Measurements from ENCODE around the gene GDA.

GDA gene

GRCh38 chr9:72149231-72149975 is at the start of gene GDA:
GDA (plus strand) TSS chr9:72149440; CDS start chr9:72149560, 120 bp downstream.
- Mint-ChIP-seq H3K27ac (no peak within 1 kb of the TSS), H3K4me3 (no peak within 1 kb of the TSS), H3K27me3 (ENCODE audit: low read depth) (peaks cover 36% of the 10 kb centered on the region), H3K4me1 (ENCODE audit: low read depth) (no peaks in the 10 kb centered on the region), H3K9me3 (no peaks in the 10 kb centered on the region), H3K36me3 (ENCODE audit: low read depth) (no peaks in the 10 kb centered on the region)

DNA sequence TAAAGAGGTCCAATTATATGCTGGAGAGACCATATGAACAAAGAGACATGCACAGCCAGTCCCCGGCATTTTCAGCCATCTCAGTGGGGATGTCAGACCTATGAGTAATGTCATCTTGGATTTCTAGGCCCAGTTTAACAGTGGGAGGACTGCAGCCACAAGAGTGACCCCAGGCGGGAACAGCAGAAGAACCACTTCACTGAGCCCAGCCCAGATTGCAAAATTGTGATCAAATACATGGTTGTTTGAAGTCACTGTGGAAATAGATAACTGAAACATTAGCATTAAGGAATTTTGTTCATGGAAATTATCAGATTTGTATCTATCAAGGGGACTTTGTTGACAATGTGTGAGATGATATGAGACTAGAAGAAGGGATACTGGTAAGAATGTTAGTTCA is 46.7 kb upstream of the GDA start:
- no peak overlapping the region for H3K27ac Mint-ChIP-seq
- no peaks in the 10 kb centered on the region for H3K36me3 Mint-ChIP-seq (ENCODE audit: low read depth)
- no peaks in the 10 kb centered on the region for H3K9me3 Mint-ChIP-seq
- H3K27me3 Mint-ChIP-seq (ENCODE audit: low read depth), result peaks cover 6% of the 10 kb centered on the region
- no peak overlapping the region for H3K4me3 Mint-ChIP-seq
- no peaks in the 10 kb centered on the region for H3K4me1 Mint-ChIP-seq (ENCODE audit: low read depth)

- Mint-ChIP-seq H3K36me3 (ENCODE audit: low read depth) (no peaks in the 10 kb centered on the region), H3K27me3 (ENCODE audit: low read depth) (no peaks in the 10 kb centered on the region), H3K9me3 (no peaks in the 10 kb centered on the region), H3K4me1 (ENCODE audit: low read depth) (no peaks in the 10 kb centered on the region), H3K4me3 (no peak overlapping the region), H3K27ac (no peak overlapping the region)
Observed at GRCh38 chr9:72113056-72113455, 36.2 kb upstream of the GDA start.

GRCh38 chr9:72119853-72120252 is 29.4 kb upstream of the GDA start:
- Mint-ChIP-seq H3K27ac (no peak overlapping the region), H3K4me1 (ENCODE audit: low read depth) (no peaks in the 10 kb centered on the region), H3K9me3 (no peaks in the 10 kb centered on the region), H3K36me3 (ENCODE audit: low read depth) (no peaks in the 10 kb centered on the region), H3K27me3 (ENCODE audit: low read depth) (no peaks in the 10 kb centered on the region), H3K4me3 (no peak overlapping the region)

GRCh38 chr9:72124947-72125346 is 24.3 kb upstream of the GDA start:
- no peak overlapping the region for H3K27ac Mint-ChIP-seq
- H3K27me3 Mint-ChIP-seq (ENCODE audit: low read depth), result no peaks in the 10 kb centered on the region
- H3K36me3 Mint-ChIP-seq (ENCODE audit: low read depth), result no peaks in the 10 kb centered on the region
- no peaks in the 10 kb centered on the region for H3K9me3 Mint-ChIP-seq
- H3K4me3 Mint-ChIP-seq, result no peak overlapping the region
- no peaks in the 10 kb centered on the region for H3K4me1 Mint-ChIP-seq (ENCODE audit: low read depth)

- H3K4me3 Mint-ChIP-seq, result no peak overlapping the region
- no peak overlapping the region for H3K27ac Mint-ChIP-seq
- H3K27me3 Mint-ChIP-seq (ENCODE audit: low read depth), result no peaks in the 10 kb centered on the region
- H3K4me1 Mint-ChIP-seq (ENCODE audit: low read depth), result no peaks in the 10 kb centered on the region
- no peaks in the 10 kb centered on the region for H3K36me3 Mint-ChIP-seq (ENCODE audit: low read depth)
- H3K9me3 Mint-ChIP-seq, result no peaks in the 10 kb centered on the region
Observed at GRCh38 chr9:72127753-72128152, 21.5 kb upstream of the GDA start.

GRCh38 chr9:72128526-72128925 is 20.7 kb upstream of the GDA start:
- no peak overlapping the region for H3K27ac Mint-ChIP-seq
- no peaks in the 10 kb centered on the region for H3K4me1 Mint-ChIP-seq (ENCODE audit: low read depth)
- H3K27me3 Mint-ChIP-seq (ENCODE audit: low read depth), result no peaks in the 10 kb centered on the region
- H3K9me3 Mint-ChIP-seq, result no peaks in the 10 kb centered on the region
- H3K4me3 Mint-ChIP-seq, result no peak overlapping the region
- no peaks in the 10 kb centered on the region for H3K36me3 Mint-ChIP-seq (ENCODE audit: low read depth)

DNA sequence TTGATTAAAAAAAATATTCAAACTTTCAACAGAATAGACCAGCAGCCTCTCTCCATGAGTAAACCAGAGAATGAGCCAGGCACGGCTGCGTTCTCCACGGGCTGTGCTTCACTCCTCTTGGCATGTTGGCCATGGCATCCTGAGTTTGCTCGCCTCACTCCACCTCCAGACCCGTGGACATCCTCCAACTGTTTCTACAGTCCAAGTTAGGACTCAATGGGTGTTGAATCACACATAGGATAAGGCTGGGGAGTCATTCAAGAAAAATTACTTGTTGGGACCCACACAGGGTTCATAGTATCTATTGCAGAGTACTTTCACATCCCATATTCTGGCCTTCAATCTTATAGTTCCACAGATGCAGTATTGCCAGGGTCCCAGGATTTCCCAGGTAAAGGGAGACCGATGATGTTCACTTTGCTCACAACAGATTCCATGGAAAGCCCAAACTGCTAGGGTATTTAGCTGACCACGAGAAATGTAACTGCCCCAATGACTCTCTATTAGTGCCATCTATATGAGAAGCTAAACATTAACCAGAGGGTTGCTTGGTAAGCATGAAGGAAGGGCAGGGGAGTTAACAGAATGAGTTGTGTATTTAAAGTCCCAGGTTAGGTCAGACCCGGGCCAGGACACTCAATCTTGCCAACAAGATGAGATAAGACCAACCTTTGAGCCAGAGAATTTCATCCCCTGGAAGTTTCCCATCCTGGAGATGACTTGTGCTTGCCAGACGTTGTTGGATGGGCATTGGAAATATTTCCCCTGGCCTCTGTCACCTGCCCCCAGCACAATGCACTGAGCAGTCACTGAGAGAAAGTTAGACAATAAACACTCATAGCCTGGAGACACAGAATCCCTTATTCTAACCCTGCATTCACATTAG is 19.7 kb upstream of the GDA start:
- no peaks in the 10 kb centered on the region for H3K36me3 Mint-ChIP-seq (ENCODE audit: low read depth)
- no peaks in the 10 kb centered on the region for H3K27me3 Mint-ChIP-seq (ENCODE audit: low read depth)
- H3K9me3 Mint-ChIP-seq, result no peaks in the 10 kb centered on the region
- H3K4me3 Mint-ChIP-seq, result no peak overlapping the region
- no peaks in the 10 kb centered on the region for H3K4me1 Mint-ChIP-seq (ENCODE audit: low read depth)
- no peak overlapping the region for H3K27ac Mint-ChIP-seq

DNA sequence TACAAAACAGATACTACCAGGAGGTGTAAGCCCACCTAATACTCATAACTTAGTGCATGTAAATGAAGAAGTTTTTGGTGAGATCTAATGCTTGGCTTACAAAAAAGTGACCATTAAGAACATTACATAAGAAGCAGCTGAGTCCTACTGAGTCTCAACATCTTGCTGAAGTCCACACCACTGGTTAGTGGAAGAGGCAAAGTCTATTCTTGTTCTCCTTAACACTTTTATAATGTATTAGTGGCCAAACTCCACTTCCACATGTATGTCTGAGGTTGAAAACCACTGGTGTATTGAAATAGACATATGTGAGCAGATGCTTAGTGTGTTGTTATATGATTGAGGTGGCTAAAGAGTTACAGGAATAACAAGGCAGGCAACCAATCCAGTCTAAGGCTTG is 18.9 kb upstream of the GDA start:
- no peak overlapping the region for H3K27ac Mint-ChIP-seq
- H3K9me3 Mint-ChIP-seq, result no peaks in the 10 kb centered on the region
- H3K4me1 Mint-ChIP-seq (ENCODE audit: low read depth), result no peaks in the 10 kb centered on the region
- no peak overlapping the region for H3K4me3 Mint-ChIP-seq
- no peaks in the 10 kb centered on the region for H3K36me3 Mint-ChIP-seq (ENCODE audit: low read depth)
- no peaks in the 10 kb centered on the region for H3K27me3 Mint-ChIP-seq (ENCODE audit: low read depth)

GRCh38 chr9:72131206-72131605 is 18.0 kb upstream of the GDA start:
- Mint-ChIP-seq H3K9me3 (no peaks in the 10 kb centered on the region), H3K27me3 (ENCODE audit: low read depth) (no peaks in the 10 kb centered on the region), H3K4me1 (ENCODE audit: low read depth) (no peaks in the 10 kb centered on the region), H3K36me3 (ENCODE audit: low read depth) (no peaks in the 10 kb centered on the region), H3K4me3 (no peak overlapping the region), H3K27ac (no peak overlapping the region)

GRCh38 chr9:72132052-72132451 is 17.2 kb upstream of the GDA start:
- Mint-ChIP-seq H3K27me3 (ENCODE audit: low read depth) (no peaks in the 10 kb centered on the region), H3K9me3 (no peaks in the 10 kb centered on the region), H3K36me3 (ENCODE audit: low read depth) (no peaks in the 10 kb centered on the region), H3K27ac (no peak overlapping the region), H3K4me1 (ENCODE audit: low read depth) (no peaks in the 10 kb centered on the region), H3K4me3 (no peak overlapping the region)

DNA sequence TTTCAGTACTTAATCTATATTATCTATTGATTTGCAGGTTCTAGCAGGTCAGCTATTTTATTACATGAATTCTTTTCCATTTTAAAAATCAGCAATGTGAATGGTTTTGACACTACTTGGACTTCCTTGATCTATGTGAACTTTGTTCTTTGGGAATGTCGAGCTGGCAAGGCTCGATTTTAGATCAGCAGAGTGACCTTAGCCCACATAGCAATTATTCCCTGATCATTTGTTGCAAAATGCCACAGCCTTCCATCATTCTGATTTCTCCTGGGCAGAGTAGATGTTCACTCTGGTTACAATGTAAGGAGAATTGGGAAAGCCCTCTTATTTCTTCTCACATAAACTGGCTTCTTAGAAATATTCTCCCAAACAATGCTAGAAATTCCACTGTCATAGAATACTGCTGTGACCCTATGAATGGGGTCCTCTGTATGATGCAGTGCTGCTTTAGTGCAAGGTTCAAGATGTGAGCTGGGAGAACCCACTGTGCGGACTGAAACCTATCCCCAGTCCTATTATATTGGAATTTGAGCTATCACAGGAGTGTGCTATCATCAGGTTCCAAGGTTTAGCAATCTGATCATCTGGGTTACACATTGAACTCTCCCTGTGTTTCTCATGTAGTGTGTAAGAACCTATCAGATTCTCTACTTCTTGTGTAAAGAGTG is 15.7 kb upstream of the GDA start:
- Mint-ChIP-seq H3K9me3 (no peaks in the 10 kb centered on the region), H3K4me1 (ENCODE audit: low read depth) (no peaks in the 10 kb centered on the region), H3K27me3 (ENCODE audit: low read depth) (peaks cover 6% of the 10 kb centered on the region), H3K27ac (no peak overlapping the region), H3K36me3 (ENCODE audit: low read depth) (no peaks in the 10 kb centered on the region), H3K4me3 (no peak overlapping the region)

GRCh38 chr9:72134801-72135200 is 14.4 kb upstream of the GDA start:
- Mint-ChIP-seq H3K4me3 (no peak overlapping the region), H3K9me3 (no peaks in the 10 kb centered on the region), H3K36me3 (ENCODE audit: low read depth) (no peaks in the 10 kb centered on the region), H3K27me3 (ENCODE audit: low read depth) (peaks cover 8% of the 10 kb centered on the region), H3K27ac (no peak overlapping the region), H3K4me1 (ENCODE audit: low read depth) (no peaks in the 10 kb centered on the region)

DNA sequence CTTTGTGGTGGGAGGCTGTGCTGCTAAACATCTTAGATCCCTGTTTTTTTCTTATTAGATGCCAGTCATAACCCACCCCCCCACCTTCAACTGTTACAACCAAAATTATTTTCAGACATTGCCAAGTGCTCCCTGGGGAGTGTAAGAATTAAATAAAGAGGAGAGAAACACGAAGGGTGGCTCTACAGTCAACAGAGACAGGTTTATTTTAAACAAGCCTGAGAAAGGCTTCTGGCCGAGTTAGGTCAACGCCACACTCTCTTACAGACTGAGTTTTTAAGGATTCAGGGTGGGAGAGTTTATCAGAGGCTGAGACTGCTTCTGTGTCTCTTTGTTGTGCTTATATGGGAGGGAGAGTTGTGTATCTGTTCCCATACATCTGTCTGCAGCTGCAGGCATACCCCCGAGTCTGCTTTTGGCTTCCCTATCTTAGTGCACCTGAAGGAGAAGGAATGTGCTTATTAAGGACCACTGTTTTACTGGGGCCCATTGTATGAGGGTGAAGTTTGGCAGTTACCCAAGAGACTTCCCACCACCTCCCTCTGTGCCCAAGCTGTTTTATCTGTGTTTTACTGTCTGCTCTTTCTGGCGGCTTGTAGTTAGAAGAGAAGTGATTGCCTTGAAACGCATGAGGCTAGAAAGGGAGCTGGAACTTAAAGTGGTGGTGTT is 11.4 kb upstream of the GDA start:
- Mint-ChIP-seq H3K4me1 (ENCODE audit: low read depth) (no peaks in the 10 kb centered on the region), H3K27me3 (ENCODE audit: low read depth) (peaks cover 11% of the 10 kb centered on the region), H3K4me3 (no peak overlapping the region), H3K27ac (no peak overlapping the region), H3K9me3 (no peaks in the 10 kb centered on the region), H3K36me3 (ENCODE audit: low read depth) (no peaks in the 10 kb centered on the region)

All from T-helper 1 cell treated with Interleukin-12 subunit alpha and Interleukin-12 subunit beta and Interleukin-4 antibody, amounts not matched to agents 30 μg/mL and 1 μg/mL, for 36 hours (primary cell).